ENCODE data around the gene SBK2. TPM values are rescaled to one million over a fixed set of nuclear protein-coding genes. Genes with fewer than 3 reads are reported as not detected.
A peak's percentile ranks its signal among the peaks of the same experiment; 100 is the strongest.

The SBK2 gene
- total and polyA plus RNA-seq, 2 experiments from 2014 or later = 1.1 to 2.0 TPM

- peak overlapping the region; percentile 55; the same call in 1 of the 2 replicates for H3K27ac ChIP-seq (ENCODE audit: low read depth)
- Mint-ChIP-seq H3K36me3 (ENCODE audit: low read depth) (peaks cover 25% of the 10 kb centered on the region), H3K27me3 (ENCODE audit: insufficient read depth, low read depth, poor library complexity) (peaks cover 15% of the 10 kb centered on the region), H3K9me3 (no peaks in the 10 kb centered on the region; the same call in 2 of the 3 replicates), H3K4me1 (peaks cover 9% of the 10 kb centered on the region), H3K4me3 (peak overlapping the region; percentile 87), H3K27ac (peak overlapping the region; percentile 74)
- H2AFZ ChIP-seq = no peak overlapping the region
- H3F3A ChIP-seq (replicated peaks; ENCODE audit: low read depth) = peaks cover 14% of the 10 kb centered on the region
- H3K4me3 ChIP-seq = peak overlapping the region; percentile 93
- no peaks in the 10 kb centered on the region for H3K27me3 ChIP-seq (ENCODE audit: insufficient read depth)
- peaks cover 13% of the 10 kb centered on the region; the same call in 1 of the 2 replicates for H3K79me2 ChIP-seq (replicated peaks; ENCODE audit: insufficient read depth)
- peak; percentile 68 for ATAC-seq
- DNase-seq (ENCODE audit: low spot score) = peak; percentile 52
- peak overlapping the region; percentile 89 for H3K4me2 ChIP-seq
- no peaks in the 10 kb centered on the region for H3K9me2 ChIP-seq (ENCODE audit: insufficient read depth)
- H3K4me1 ChIP-seq (ENCODE audit: insufficient read depth) = peaks cover under 1% of the 10 kb centered on the region; the same call in 1 of the 2 replicates
- no peaks in the 10 kb centered on the region; the same call in none of the 2 replicates for H3K36me3 ChIP-seq (ENCODE audit: insufficient read depth)
- no peaks in the 10 kb centered on the region for H4K20me1 ChIP-seq (replicated peaks; ENCODE audit: insufficient read depth)
- no peak for TF ChIP-seq CTCF (conservative IDR thresholded peaks at IDR 0.05; ENCODE audit: low read depth in 2 of 2)
- no peak for TF ChIP-seq ZNF331 (CRISPR knock-in tag; IDR thresholded peaks at IDR 0.05; ENCODE audit: low read depth)
- TF ChIP-seq EZH2phosphoT487 (IDR thresholded peaks at IDR 0.05; ENCODE audit: unreplicated experiment) = no peak
- TF ChIP-seq ZNF114 (CRISPR knock-in tag; IDR thresholded peaks at IDR 0.05) = no peak
- no peak for TF ChIP-seq EZH2 (IDR thresholded peaks at IDR 0.05; ENCODE audit: low read depth, unreplicated experiment)
- TF ChIP-seq JUNB (IDR thresholded peaks at IDR 0.05; ENCODE audit: unreplicated experiment) = no peak
- no peak for TF ChIP-seq NANOG (IDR thresholded peaks at IDR 0.05; ENCODE audit: borderline replicate concordance)
- no peak for TF ChIP-seq POLR2AphosphoS5 (IDR thresholded peaks at IDR 0.05; ENCODE audit: low read depth)
- TF ChIP-seq ETS1 (IDR thresholded peaks at IDR 0.05) = no peak
- no peak for TF ChIP-seq CREB1 (CRISPR knock-in tag; IDR thresholded peaks at IDR 0.05; ENCODE audit: low read depth)
- TF ChIP-seq REST (IDR thresholded peaks at IDR 0.05; ENCODE audit: unreplicated experiment) = no peak
- no peak for TF ChIP-seq STAT1 (IDR thresholded peaks at IDR 0.05; ENCODE audit: unreplicated experiment)
- TF ChIP-seq ZNF462 (CRISPR knock-in tag; IDR thresholded peaks at IDR 0.05) = no peak
These were observed 43.1 kb upstream of the SBK2 start for GRCh38 chr19:55579766-55580621.
